ENCODE measurements around the gene SDHAF3.

SDHAF3 gene

GRCh38 chr7:97088364-97088763 lies 29.1 kb upstream of the SDHAF3 start:
- no peak overlapping the region for H3K4me3 ChIP-seq (ENCODE audit: low read length)
- no peak overlapping the region for H3K4me2 ChIP-seq (ENCODE audit: low read depth, low read length)
- no peaks in the 10 kb centered on the region for H3K27me3 ChIP-seq (replicated peaks; ENCODE audit: insufficient read depth, low read length)
- no peak for TF ChIP-seq EZH2phosphoT487 (IDR thresholded peaks at IDR 0.05; ENCODE audit: low read length)
- TF ChIP-seq, protein P1, sequence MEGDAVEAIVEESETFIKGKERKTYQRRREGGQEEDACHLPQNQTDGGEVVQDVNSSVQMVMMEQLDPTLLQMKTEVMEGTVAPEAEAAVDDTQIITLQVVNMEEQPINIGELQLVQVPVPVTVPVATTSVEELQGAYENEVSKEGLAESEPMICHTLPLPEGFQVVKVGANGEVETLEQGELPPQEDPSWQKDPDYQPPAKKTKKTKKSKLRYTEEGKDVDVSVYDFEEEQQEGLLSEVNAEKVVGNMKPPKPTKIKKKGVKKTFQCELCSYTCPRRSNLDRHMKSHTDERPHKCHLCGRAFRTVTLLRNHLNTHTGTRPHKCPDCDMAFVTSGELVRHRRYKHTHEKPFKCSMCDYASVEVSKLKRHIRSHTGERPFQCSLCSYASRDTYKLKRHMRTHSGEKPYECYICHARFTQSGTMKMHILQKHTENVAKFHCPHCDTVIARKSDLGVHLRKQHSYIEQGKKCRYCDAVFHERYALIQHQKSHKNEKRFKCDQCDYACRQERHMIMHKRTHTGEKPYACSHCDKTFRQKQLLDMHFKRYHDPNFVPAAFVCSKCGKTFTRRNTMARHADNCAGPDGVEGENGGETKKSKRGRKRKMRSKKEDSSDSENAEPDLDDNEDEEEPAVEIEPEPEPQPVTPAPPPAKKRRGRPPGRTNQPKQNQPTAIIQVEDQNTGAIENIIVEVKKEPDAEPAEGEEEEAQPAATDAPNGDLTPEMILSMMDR (IDR thresholded peaks at IDR 0.05; ENCODE audit: low read length), result no peak
- no peak for TF ChIP-seq EZH2 (optimal IDR thresholded peaks at IDR 0.05; ENCODE audit: low read depth, low read length)
- no peak overlapping the region for H3K9ac ChIP-seq (ENCODE audit: low read length)
- no peaks in the 10 kb centered on the region for H3F3A ChIP-seq (ENCODE audit: insufficient read depth, low read length)
- no peaks in the 10 kb centered on the region for H3K36me3 ChIP-seq (replicated peaks; ENCODE audit: insufficient read depth, low read length)
- H4K20me1 ChIP-seq (ENCODE audit: insufficient read depth, low read length), result no peaks in the 10 kb centered on the region
- H3K9me2 ChIP-seq (replicated peaks; ENCODE audit: insufficient read depth, low read length), result no peaks in the 10 kb centered on the region
- H3K79me2 ChIP-seq (ENCODE audit: low read length), result no peaks in the 10 kb centered on the region
- no peak for DNase-seq
- no peaks in the 10 kb centered on the region for H3K9me3 ChIP-seq (replicated peaks; ENCODE audit: insufficient read depth, low read length)
- no peaks in the 10 kb centered on the region for H3K4me1 ChIP-seq (ENCODE audit: low read length)
- no peak overlapping the region for H2AFZ ChIP-seq (ENCODE audit: low read length)
- no peak overlapping the region for H3K27ac ChIP-seq (ENCODE audit: low read length)

GRCh38 chr7:97089771-97090170 lies 27.7 kb upstream of the SDHAF3 start:
- H3K9me3 ChIP-seq (replicated peaks; ENCODE audit: insufficient read depth, low read length), result no peaks in the 10 kb centered on the region
- no peak overlapping the region for H2AFZ ChIP-seq (ENCODE audit: low read length)
- H3K9me2 ChIP-seq (replicated peaks; ENCODE audit: insufficient read depth, low read length), result no peaks in the 10 kb centered on the region
- H3K36me3 ChIP-seq (replicated peaks; ENCODE audit: insufficient read depth, low read length), result no peaks in the 10 kb centered on the region
- H3F3A ChIP-seq (ENCODE audit: insufficient read depth, low read length), result no peaks in the 10 kb centered on the region
- H3K4me1 ChIP-seq (ENCODE audit: low read length), result no peaks in the 10 kb centered on the region
- H3K9ac ChIP-seq (ENCODE audit: low read length), result no peak overlapping the region
- no peak overlapping the region for H3K4me3 ChIP-seq (ENCODE audit: low read length)
- DNase-seq, result no peak
- no peaks in the 10 kb centered on the region for H3K79me2 ChIP-seq (ENCODE audit: low read length)
- H3K27me3 ChIP-seq (replicated peaks; ENCODE audit: insufficient read depth, low read length), result no peaks in the 10 kb centered on the region
- H4K20me1 ChIP-seq (ENCODE audit: insufficient read depth, low read length), result no peaks in the 10 kb centered on the region
- no peak for TF ChIP-seq EZH2 (optimal IDR thresholded peaks at IDR 0.05; ENCODE audit: low read depth, low read length)
- TF ChIP-seq, protein P1 (IDR thresholded peaks at IDR 0.05; ENCODE audit: low read length), result no peak
- TF ChIP-seq EZH2phosphoT487 (IDR thresholded peaks at IDR 0.05; ENCODE audit: low read length), result no peak
- no peak overlapping the region for H3K4me2 ChIP-seq (ENCODE audit: low read depth, low read length)
- no peak overlapping the region for H3K27ac ChIP-seq (ENCODE audit: low read length)

- H3K27ac ChIP-seq (ENCODE audit: low read length), result no peak overlapping the region
- H2AFZ ChIP-seq (ENCODE audit: low read length), result no peak overlapping the region
- no peaks in the 10 kb centered on the region for H3F3A ChIP-seq (ENCODE audit: insufficient read depth, low read length)
- H3K9ac ChIP-seq (ENCODE audit: low read length), result no peak overlapping the region
- H3K36me3 ChIP-seq (replicated peaks; ENCODE audit: insufficient read depth, low read length), result no peaks in the 10 kb centered on the region
- no peaks in the 10 kb centered on the region for H3K27me3 ChIP-seq (replicated peaks; ENCODE audit: insufficient read depth, low read length)
- TF ChIP-seq, protein P1 (IDR thresholded peaks at IDR 0.05; ENCODE audit: low read length), result no peak
- no peak for TF ChIP-seq EZH2 (optimal IDR thresholded peaks at IDR 0.05; ENCODE audit: low read depth, low read length)
- TF ChIP-seq EZH2phosphoT487 (IDR thresholded peaks at IDR 0.05; ENCODE audit: low read length), result no peak
- no peaks in the 10 kb centered on the region for H3K4me1 ChIP-seq (ENCODE audit: low read length)
- H3K4me3 ChIP-seq (ENCODE audit: low read length), result no peak overlapping the region
- no peak for DNase-seq
- no peaks in the 10 kb centered on the region for H3K79me2 ChIP-seq (ENCODE audit: low read length)
- H3K4me2 ChIP-seq (ENCODE audit: low read depth, low read length), result no peak overlapping the region
- no peaks in the 10 kb centered on the region for H3K9me3 ChIP-seq (replicated peaks; ENCODE audit: insufficient read depth, low read length)
- no peaks in the 10 kb centered on the region for H3K9me2 ChIP-seq (replicated peaks; ENCODE audit: insufficient read depth, low read length)
- H4K20me1 ChIP-seq (ENCODE audit: insufficient read depth, low read length), result no peaks in the 10 kb centered on the region
These were observed 26.6 kb upstream of the SDHAF3 start for GRCh38 chr7:97090761-97091353.

Data from MM.1S (cell line).